Activated T-cell treated with anti-CD3 and anti-CD28 coated beads, Interleukin-2, amount 50 U/mL, for 4 hours (primary cell): ENCODE results near the gene VPS4B. TPM values are rescaled to one million over a fixed set of nuclear protein-coding genes. Genes with fewer than 3 reads are reported as not detected.
"Not testable (repeated sequence)": the region's sequence is repeated elsewhere in the genome, so short reads cannot be mapped to it uniquely, and the experiment has no call there.

Experiments used
- ATAC-seq, 2 donors: fragments of 200-7000 bp; cut with Tn5 transposase; one replicate each; pipeline ENCODE4 v1.10.0; 2021
- DNase-seq: peaks from one replicate; pipeline ENCODE4 v3.0.0-alpha.2; 2020
- H3K27me3 Mint-ChIP-seq: one replicate; pipeline ENCODE4 v1.8.0; 2021; ENCODE audit warnings: low read depth, mixed read lengths
- H3K36me3 Mint-ChIP-seq: one replicate; pipeline ENCODE4 v1.8.0; 2022; ENCODE audit warnings: mixed read lengths; ENCODE audit not compliant: insufficient read depth
- H3K4me1 Mint-ChIP-seq: one replicate; pipeline ENCODE4 v1.8.0; 2021; ENCODE audit warnings: low read depth, mixed read lengths
- H3K4me3 Mint-ChIP-seq: one replicate; pipeline ENCODE4 v1.8.0; 2021; ENCODE audit warnings: mild to moderate bottlenecking, moderate library complexity, mixed read lengths
- H3K9me3 Mint-ChIP-seq: one replicate; pipeline ENCODE4 v1.8.0; 2021; ENCODE audit warnings: mixed read lengths
- total RNA-seq, 3 donors: library from RNA; stranded (reverse); gene quantifications; one replicate each; pipeline ENCODE4 v1.2.1, GENCODE V29; 2021

VPS4B gene
- 10 to 100 TPM; 55.2 to 59.8 (median 59.3) TPM for total RNA-seq

GRCh38 chr18:63422087-63422863 lies at the start of gene VPS4B:
Gene VPS4B (minus strand): TSS chr18:63422476. CDS start chr18:63422259, 217 bp downstream.
- DNase-seq (peak; percentile 99), ATAC-seq (peak; percentile 97)
- peak within 1 kb of the TSS; percentile 99 for H3K4me3 Mint-ChIP-seq
- H3K9me3 Mint-ChIP-seq: no peaks in the 10 kb centered on the region
- H3K4me1 Mint-ChIP-seq: peaks cover 30% of the 10 kb centered on the region
- peaks cover 3% of the 10 kb centered on the region for H3K27me3 Mint-ChIP-seq
- peaks cover 9% of the 10 kb centered on the region for H3K36me3 Mint-ChIP-seq

GRCh38 chr18:63470751-63471150 lies 48.5 kb upstream of the VPS4B start:
- Mint-ChIP-seq H3K36me3 (no peaks in the 10 kb centered on the region), H3K27me3 (peaks cover 3% of the 10 kb centered on the region), H3K9me3 (no peaks in the 10 kb centered on the region), H3K4me1 (no peaks in the 10 kb centered on the region), H3K4me3 (no peak overlapping the region)
- DNase-seq: no peak
- no peak for ATAC-seq

- H3K4me3 Mint-ChIP-seq: no peak overlapping the region
- H3K4me1 Mint-ChIP-seq: no peaks in the 10 kb centered on the region
- H3K36me3 Mint-ChIP-seq: no peaks in the 10 kb centered on the region
Observed at GRCh38 chr18:63468575-63468974, 46.3 kb upstream of the VPS4B start.

GRCh38 chr18:63467699-63468098 lies 45.4 kb upstream of the VPS4B start:
- Mint-ChIP-seq H3K4me3 (no peak overlapping the region), H3K27me3 (peaks cover 12% of the 10 kb centered on the region), H3K9me3 (no peaks in the 10 kb centered on the region), H3K36me3 (no peaks in the 10 kb centered on the region), H3K4me1 (no peaks in the 10 kb centered on the region)
- no peak for DNase-seq
- ATAC-seq: no peak

More at GRCh38 chr18:63468575-63468974, 46.3 kb upstream of the VPS4B start:
- peaks cover 12% of the 10 kb centered on the region for H3K27me3 Mint-ChIP-seq
- ATAC-seq (no peak), DNase-seq (no peak)
- no peaks in the 10 kb centered on the region for H3K9me3 Mint-ChIP-seq

DNA sequence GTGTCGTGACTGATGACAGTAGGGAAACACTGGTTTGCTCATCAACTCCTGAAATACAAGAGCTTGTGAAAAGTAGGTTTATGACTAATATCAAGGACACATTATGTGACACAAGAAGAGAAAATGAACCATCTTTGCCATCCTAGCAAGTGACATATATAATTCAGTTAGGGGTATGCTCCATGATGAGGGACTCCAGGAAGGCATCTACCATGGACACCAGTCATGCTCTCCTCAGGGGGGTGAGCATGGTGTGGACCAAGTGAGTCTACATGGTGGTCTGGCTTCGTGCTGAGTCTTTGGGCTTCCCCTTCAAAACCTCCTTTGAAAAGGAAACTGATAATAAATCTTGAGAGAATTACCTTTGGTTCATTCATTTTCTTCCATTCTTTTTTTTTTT lies 42.8 kb upstream of the VPS4B start:
- H3K4me1 Mint-ChIP-seq: no peaks in the 10 kb centered on the region
- H3K4me3 Mint-ChIP-seq: no peak overlapping the region
- DNase-seq (no peak), ATAC-seq (peak; percentile 58 to 69)
- H3K9me3 Mint-ChIP-seq: no peaks in the 10 kb centered on the region
- H3K27me3 Mint-ChIP-seq: peaks cover 10% of the 10 kb centered on the region
- no peaks in the 10 kb centered on the region for H3K36me3 Mint-ChIP-seq

GRCh38 chr18:63464434-63464833 lies 42.2 kb upstream of the VPS4B start:
- H3K36me3 Mint-ChIP-seq: no peaks in the 10 kb centered on the region

DNA sequence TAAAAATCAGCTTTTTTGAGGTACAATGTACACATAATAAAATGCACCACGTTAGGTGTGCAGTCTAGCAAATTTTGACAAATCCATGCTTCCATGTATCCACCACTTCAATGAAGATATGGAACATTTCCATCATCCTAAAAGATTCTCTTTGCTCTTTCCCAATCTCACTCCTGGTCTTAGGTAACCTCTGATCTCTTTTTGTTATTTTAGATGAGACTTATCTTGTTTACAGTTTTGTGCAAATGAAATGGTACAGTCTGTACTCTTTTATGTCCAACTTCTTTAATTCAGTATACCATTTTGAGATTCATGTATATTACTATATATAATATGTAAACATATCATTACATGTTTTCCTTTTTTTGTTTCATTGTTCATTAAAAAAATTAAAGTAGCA lies 38.1 kb upstream of the VPS4B start:
- Mint-ChIP-seq H3K36me3 (no peaks in the 10 kb centered on the region), H3K4me1 (no peaks in the 10 kb centered on the region), H3K4me3 (no peak overlapping the region), H3K9me3 (no peaks in the 10 kb centered on the region), H3K27me3 (peaks cover 8% of the 10 kb centered on the region)
- ATAC-seq (no peak), DNase-seq (no peak)

More at GRCh38 chr18:63464434-63464833, 42.2 kb upstream of the VPS4B start:
- Mint-ChIP-seq H3K4me3 (no peak overlapping the region), H3K4me1 (no peaks in the 10 kb centered on the region), H3K9me3 (no peaks in the 10 kb centered on the region), H3K27me3 (peaks cover 10% of the 10 kb centered on the region)
- DNase-seq: no peak
- ATAC-seq: no peak

DNA sequence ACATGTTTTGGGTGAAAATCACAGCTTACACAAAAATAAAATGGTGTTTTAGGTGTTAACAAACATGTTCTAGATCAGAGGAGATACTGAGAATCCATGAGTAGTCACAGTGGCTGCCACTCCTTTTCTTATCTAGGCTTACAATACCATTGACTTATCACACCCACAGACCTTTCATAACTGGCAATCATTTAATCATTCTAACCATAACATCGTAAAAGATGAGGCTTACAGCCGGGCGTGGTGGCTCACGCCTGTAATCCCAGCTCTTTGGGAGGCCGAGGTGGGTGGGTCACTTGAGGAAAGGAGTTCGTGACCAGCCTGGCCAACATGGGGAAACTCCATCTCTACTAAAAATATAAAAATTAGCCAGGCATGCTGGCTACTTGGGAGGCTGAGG lies 35.7 kb upstream of the VPS4B start:
- Mint-ChIP-seq H3K36me3 (no peaks in the 10 kb centered on the region), H3K4me1 (no peaks in the 10 kb centered on the region), H3K27me3 (no peaks in the 10 kb centered on the region), H3K4me3 (no peak overlapping the region), H3K9me3 (no peaks in the 10 kb centered on the region)
- no peak for DNase-seq
- no peak for ATAC-seq

DNA sequence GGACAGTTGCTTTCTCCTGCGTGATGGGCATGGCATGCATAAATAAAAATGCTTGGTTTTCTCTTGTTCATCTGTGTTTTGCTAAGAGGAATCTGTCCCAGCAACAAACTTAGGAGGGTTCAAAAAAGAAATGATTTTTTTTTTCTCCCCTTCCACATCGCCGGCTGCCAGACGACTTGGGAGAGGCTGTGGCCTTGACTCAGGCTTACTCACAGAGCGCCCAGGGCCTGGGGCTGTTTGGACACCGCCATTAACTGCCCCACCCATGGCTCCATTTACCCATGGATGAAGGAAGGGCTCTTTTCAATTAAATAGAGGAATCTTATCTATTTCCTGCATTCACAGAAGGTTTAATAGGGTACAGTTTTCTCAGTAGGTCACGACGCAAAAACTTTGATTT lies 32.2 kb upstream of the VPS4B start:
- Mint-ChIP-seq H3K9me3 (no peaks in the 10 kb centered on the region), H3K4me1 (no peaks in the 10 kb centered on the region), H3K4me3 (no peak overlapping the region), H3K27me3 (no peaks in the 10 kb centered on the region), H3K36me3 (no peaks in the 10 kb centered on the region)
- DNase-seq (no peak), ATAC-seq (no peak)

DNA sequence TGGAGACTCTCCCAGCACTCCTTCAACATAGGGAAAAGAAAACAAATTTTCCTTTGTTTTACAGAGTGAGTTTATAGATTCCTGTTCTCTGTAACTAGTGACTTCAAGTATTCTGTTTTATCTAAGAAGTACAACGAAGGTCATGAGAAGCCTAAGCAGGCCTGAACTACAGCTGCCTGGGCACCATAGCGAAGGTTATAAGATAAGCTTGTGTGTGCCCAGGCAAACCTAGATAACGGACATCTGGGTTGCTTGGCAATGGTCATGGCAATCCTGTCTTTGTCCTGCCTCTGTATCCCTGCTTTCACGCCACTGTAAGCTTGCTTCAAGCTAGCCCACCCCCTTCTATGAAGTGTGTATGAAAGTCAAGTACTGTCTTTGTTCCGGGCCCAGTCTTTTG lies 30.5 kb upstream of the VPS4B start:
- H3K4me1 Mint-ChIP-seq, H3K27me3 Mint-ChIP-seq, H3K4me3 Mint-ChIP-seq, H3K9me3 Mint-ChIP-seq, DNase-seq, ATAC-seq, H3K36me3 Mint-ChIP-seq: not testable (repeated sequence)

GRCh38 chr18:63451799-63452660 lies 29.8 kb upstream of the VPS4B start:
- Mint-ChIP-seq H3K4me1 (no peaks in the 10 kb centered on the region), H3K4me3 (no peak overlapping the region)

DNA sequence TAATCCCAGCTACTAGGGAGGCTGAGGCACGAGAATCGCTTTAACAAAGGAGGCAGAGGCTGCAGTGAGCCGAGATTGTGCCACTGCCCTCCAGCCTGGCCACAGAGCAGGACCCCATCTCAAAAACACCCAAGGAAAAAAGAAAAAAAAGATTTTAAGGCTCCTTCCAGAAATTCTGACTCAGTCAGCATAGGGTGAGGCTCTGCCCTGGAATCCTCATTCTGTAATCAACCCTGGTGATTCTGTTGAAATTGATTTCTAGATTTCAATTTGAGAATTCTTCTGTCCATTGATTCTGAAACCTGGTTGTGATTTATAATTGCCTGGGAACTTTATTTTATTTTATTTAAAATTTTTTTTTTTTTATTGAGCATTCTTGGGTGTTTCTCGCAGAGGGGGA lies 27.1 kb upstream of the VPS4B start:
- H3K27me3 Mint-ChIP-seq: no peaks in the 10 kb centered on the region
- no peaks in the 10 kb centered on the region for H3K36me3 Mint-ChIP-seq
- no peak overlapping the region for H3K4me3 Mint-ChIP-seq
- no peaks in the 10 kb centered on the region for H3K9me3 Mint-ChIP-seq
- DNase-seq (no peak), ATAC-seq (no peak)
- H3K4me1 Mint-ChIP-seq: no peaks in the 10 kb centered on the region

More at GRCh38 chr18:63451799-63452660, 29.8 kb upstream of the VPS4B start:
- Mint-ChIP-seq H3K27me3 (no peaks in the 10 kb centered on the region), H3K36me3 (no peaks in the 10 kb centered on the region), H3K9me3 (no peaks in the 10 kb centered on the region)
- ATAC-seq: no peak
- DNase-seq: no peak

GRCh38 chr18:63447066-63447465 lies 24.8 kb upstream of the VPS4B start:
- Mint-ChIP-seq H3K36me3 (no peaks in the 10 kb centered on the region), H3K4me1 (no peaks in the 10 kb centered on the region), H3K4me3 (no peak overlapping the region), H3K9me3 (no peaks in the 10 kb centered on the region), H3K27me3 (no peaks in the 10 kb centered on the region)
- no peak for DNase-seq
- no peak for ATAC-seq

- ATAC-seq (no peak), DNase-seq (no peak)
- Mint-ChIP-seq H3K9me3 (no peaks in the 10 kb centered on the region), H3K36me3 (no peaks in the 10 kb centered on the region), H3K4me3 (no peak overlapping the region), H3K4me1 (no peaks in the 10 kb centered on the region), H3K27me3 (no peaks in the 10 kb centered on the region)
Observed at GRCh38 chr18:63446266-63446665, 24.0 kb upstream of the VPS4B start.

DNA sequence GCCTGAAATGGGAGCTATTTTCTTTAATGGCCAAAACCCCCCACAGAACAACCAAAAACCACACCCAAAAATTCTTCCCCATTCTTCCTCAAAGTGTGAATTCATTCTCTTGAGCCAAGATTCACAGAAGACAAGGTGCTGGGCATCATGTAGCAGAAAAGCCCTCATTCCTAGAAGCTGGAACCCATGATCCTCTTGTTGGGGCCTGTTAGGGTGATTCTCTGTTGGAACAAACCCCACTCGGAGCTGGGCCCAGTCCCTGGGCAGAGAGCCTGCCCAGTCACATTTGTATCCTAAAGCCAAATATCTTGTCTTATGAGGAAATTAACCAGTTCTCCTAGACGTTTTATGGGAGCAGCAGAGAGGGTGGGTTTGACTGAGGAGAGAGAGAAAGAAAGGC lies 22.8 kb upstream of the VPS4B start:
- Mint-ChIP-seq H3K4me1 (no peaks in the 10 kb centered on the region), H3K4me3 (no peak overlapping the region), H3K36me3 (no peaks in the 10 kb centered on the region), H3K9me3 (no peaks in the 10 kb centered on the region), H3K27me3 (no peaks in the 10 kb centered on the region)
- no peak for ATAC-seq
- no peak for DNase-seq
